Parathyroid adenoma (tissue), 2 donors: ENCODE measurements around the gene FLAD1.
A peak's percentile ranks its signal among the peaks of the same experiment; 100 is the strongest.

Experiments
- H2AFZ ChIP-seq: fragments of 300-600 bp; sonication (generic); one replicate; pipeline ENCODE4 v1.7.0; 2017; ENCODE audit warnings: antibody characterized with exemption, mild to moderate bottlenecking
- H3K27ac ChIP-seq: fragments of 300-600 bp; sonication (generic); one replicate; pipeline ENCODE4 v1.7.0; 2017
- H3K27me3 ChIP-seq: fragments of 300-600 bp; sonication (generic); one replicate; pipeline ENCODE4 v1.7.0; 2017; ENCODE audit warnings: low read length; ENCODE audit not compliant: control insufficient read depth, insufficient read depth
- H3K36me3 ChIP-seq: fragments of 300-600 bp; sonication (generic); one replicate; pipeline ENCODE4 v1.7.0; 2017; ENCODE audit warnings: low read length; ENCODE audit not compliant: control insufficient read depth, insufficient read depth
- H3K4me1 ChIP-seq: fragments of 300-600 bp; sonication (generic); one replicate; pipeline ENCODE4 v1.7.0; 2017; ENCODE audit warnings: control low read depth
- H3K4me2 ChIP-seq: fragments of 300-600 bp; sonication (generic); one replicate; pipeline ENCODE4 v1.7.0; 2017; ENCODE audit warnings: low read length
- H3K4me3 ChIP-seq: fragments of 300-600 bp; sonication (generic); one replicate; pipeline ENCODE4 v1.7.0; 2017; ENCODE audit warnings: low read depth, low read length
- H3K79me2 ChIP-seq: fragments of 300-600 bp; sonication (generic); one replicate; pipeline ENCODE4 v1.7.0; 2017; ENCODE audit warnings: control low read depth
- H3K9ac ChIP-seq: fragments of 300-600 bp; sonication (generic); one replicate; pipeline ENCODE4 v1.7.0; 2017; ENCODE audit warnings: mild to moderate bottlenecking
- H3K9me3 ChIP-seq: fragments of 300-600 bp; sonication (generic); one replicate; pipeline ENCODE4 v1.7.0; 2017; ENCODE audit warnings: low read length; ENCODE audit not compliant: control insufficient read depth
- TF ChIP-seq, protein P1 (sequence below): fragments of 300-600 bp; sonication (generic); IDR thresholded peaks from one replicate; pipeline ENCODE4 v1.7.0; 2017; ENCODE audit warnings: antibody characterized with exemption, mild to moderate bottlenecking
- donor health status: primary hyperparathyroidism.

The FLAD1 gene

GRCh38 chr1:155014709-155015508 lies 31.8 kb downstream of the FLAD1 start:
- Histone ChIP-seq H3K9ac (no peak overlapping the region), H2AFZ (no peak overlapping the region), H3K27me3 (no peaks in the 10 kb centered on the region), H3K27ac (no peak overlapping the region), H3K4me1 (peaks cover 23% of the 10 kb centered on the region), H3K4me3 (no peak overlapping the region), H3K9me3 (no peaks in the 10 kb centered on the region), H3K36me3 (no peaks in the 10 kb centered on the region), H3K79me2 (no peaks in the 10 kb centered on the region), H3K4me2 (no peak overlapping the region)
- TF ChIP-seq, protein P1, sequence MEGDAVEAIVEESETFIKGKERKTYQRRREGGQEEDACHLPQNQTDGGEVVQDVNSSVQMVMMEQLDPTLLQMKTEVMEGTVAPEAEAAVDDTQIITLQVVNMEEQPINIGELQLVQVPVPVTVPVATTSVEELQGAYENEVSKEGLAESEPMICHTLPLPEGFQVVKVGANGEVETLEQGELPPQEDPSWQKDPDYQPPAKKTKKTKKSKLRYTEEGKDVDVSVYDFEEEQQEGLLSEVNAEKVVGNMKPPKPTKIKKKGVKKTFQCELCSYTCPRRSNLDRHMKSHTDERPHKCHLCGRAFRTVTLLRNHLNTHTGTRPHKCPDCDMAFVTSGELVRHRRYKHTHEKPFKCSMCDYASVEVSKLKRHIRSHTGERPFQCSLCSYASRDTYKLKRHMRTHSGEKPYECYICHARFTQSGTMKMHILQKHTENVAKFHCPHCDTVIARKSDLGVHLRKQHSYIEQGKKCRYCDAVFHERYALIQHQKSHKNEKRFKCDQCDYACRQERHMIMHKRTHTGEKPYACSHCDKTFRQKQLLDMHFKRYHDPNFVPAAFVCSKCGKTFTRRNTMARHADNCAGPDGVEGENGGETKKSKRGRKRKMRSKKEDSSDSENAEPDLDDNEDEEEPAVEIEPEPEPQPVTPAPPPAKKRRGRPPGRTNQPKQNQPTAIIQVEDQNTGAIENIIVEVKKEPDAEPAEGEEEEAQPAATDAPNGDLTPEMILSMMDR: no peak

DNA sequence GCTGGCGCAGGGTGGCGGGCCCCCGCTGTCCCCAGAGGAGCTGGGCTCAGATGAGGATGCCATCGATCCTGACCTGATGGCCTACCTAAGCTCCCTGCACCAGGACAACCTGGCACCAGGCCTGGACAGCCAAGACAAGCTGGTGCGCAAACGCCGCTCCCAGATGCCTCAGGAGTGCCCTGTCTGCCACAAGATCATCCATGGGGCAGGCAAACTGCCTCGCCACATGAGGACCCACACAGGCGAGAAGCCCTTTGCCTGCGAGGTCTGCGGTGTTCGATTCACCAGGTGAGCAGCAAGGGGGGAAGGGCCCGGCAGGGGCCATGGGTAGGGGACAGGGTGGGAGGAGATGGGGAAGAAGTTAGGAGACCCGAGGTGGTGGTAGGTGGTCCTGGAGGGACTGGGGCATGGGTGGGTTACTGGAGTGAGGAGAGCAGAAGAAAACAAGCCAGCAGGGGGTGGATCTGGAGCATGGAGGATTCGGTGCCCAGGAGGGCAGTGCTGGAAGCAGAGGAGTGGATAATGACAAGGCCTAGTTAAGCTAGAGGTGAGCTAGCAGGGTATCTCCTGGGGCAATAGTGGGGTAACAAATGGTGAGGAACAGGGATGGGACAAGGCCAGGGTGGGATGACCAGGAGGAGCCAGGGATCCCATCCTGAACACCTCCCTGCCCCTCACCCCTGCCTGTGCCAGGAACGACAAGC lies 32.5 kb downstream of the FLAD1 start:
- H3K27me3 ChIP-seq: no peaks in the 10 kb centered on the region
- no peaks in the 10 kb centered on the region for H3K9me3 ChIP-seq
- peaks cover 23% of the 10 kb centered on the region for H3K4me1 ChIP-seq
- H2AFZ ChIP-seq: no peak overlapping the region
- no peak overlapping the region for H3K27ac ChIP-seq
- TF ChIP-seq, protein P1: no peak
- H3K4me3 ChIP-seq: no peak overlapping the region
- H3K9ac ChIP-seq: no peak overlapping the region
- no peaks in the 10 kb centered on the region for H3K79me2 ChIP-seq
- H3K4me2 ChIP-seq: no peak overlapping the region
- H3K36me3 ChIP-seq: no peaks in the 10 kb centered on the region

- Histone ChIP-seq H3K4me3 (no peak overlapping the region), H3K36me3 (no peaks in the 10 kb centered on the region), H3K27ac (no peak overlapping the region), H2AFZ (no peak overlapping the region), H3K4me1 (peaks cover 23% of the 10 kb centered on the region), H3K9ac (no peak overlapping the region), H3K9me3 (no peaks in the 10 kb centered on the region), H3K79me2 (no peaks in the 10 kb centered on the region), H3K4me2 (no peak overlapping the region), H3K27me3 (no peaks in the 10 kb centered on the region)
- TF ChIP-seq, protein P1: no peak
Measured at GRCh38 chr1:155016231-155016831, 33.2 kb downstream of the FLAD1 start.

DNA sequence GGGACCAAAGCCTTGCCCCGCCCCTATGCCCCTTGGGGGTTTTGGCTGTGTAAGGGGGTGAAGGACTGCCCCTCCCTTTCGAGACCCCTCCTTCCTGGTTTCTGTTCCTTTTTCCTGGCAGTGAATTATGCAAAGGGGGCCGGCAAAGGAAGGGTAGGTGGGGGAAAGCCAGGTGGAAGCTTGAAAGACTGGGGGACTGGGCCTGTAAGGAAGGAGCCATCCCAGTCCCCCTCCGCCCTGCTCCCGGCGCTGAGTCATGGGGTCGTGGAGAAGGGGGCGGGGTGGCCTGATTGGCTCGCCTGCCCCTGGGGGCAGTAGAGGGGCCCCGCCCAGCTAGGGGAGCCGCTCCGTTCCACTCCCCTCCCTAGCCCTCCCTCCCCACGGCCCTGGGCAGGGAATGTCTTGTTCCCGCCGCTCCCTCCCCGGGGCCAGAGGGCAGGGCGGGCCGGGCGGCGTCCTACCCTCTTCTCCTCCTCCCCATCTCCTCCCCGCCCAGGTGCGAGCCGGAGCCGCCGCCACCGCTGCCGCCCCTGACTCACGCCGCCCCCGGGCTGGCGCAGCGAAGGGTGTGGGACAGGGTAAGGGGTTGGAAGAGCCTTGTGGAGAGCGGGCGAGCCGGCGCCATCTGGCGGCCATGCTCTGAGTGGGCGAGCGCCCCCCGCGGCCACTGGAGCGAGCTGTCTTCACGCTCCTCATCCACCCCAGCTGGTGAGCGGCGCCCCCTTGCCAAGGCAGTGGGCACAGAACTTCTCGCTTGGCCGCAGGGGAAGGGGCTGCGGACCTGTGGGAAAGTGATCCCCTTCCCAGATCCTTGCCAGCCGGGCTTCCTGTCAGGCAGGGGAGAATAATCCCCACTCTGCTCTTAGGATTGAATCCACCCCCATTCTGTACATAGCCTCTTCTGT lies 34.1 kb downstream of the FLAD1 start:
- H3K27me3 ChIP-seq: no peaks in the 10 kb centered on the region
- H3K27ac ChIP-seq: peak overlapping the region; percentile 54
- TF ChIP-seq, protein P1: peak; percentile 93
- no peaks in the 10 kb centered on the region for H3K79me2 ChIP-seq
- H3K36me3 ChIP-seq: no peaks in the 10 kb centered on the region
- no peak overlapping the region for H3K9ac ChIP-seq
- peak overlapping the region; percentile 50 for H2AFZ ChIP-seq
- peaks cover 22% of the 10 kb centered on the region for H3K4me1 ChIP-seq
- H3K4me2 ChIP-seq: peak overlapping the region; percentile 80
- H3K4me3 ChIP-seq: peak overlapping the region; percentile 38
- H3K9me3 ChIP-seq: no peaks in the 10 kb centered on the region
